ENCODE data around the gene CUX1. TPM values are rescaled to one million over a fixed set of nuclear protein-coding genes. Genes with fewer than 3 reads are reported as not detected.

The CUX1 gene
- total RNA-seq, 4 donors from 2014 or later: 42.8 to 59.0 (median 47.4) TPM

- no peak for TF ChIP-seq CTCF (IDR thresholded peaks at IDR 0.05; ENCODE audit: low read depth)
Measured at GRCh38 chr7:102185796-102186195, 368.4 kb downstream of the CUX1 start.

GRCh38 chr7:102186306-102186705 lies 368.9 kb downstream of the CUX1 start:
- TF ChIP-seq CTCF (IDR thresholded peaks at IDR 0.05; ENCODE audit: low read depth): no peak

GRCh38 chr7:102188746-102189145 lies 371.3 kb downstream of the CUX1 start:
- no peak for TF ChIP-seq CTCF (IDR thresholded peaks at IDR 0.05; ENCODE audit: low read depth)

- no peak for TF ChIP-seq CTCF (IDR thresholded peaks at IDR 0.05; ENCODE audit: low read depth)
Measured at GRCh38 chr7:102189756-102190155, 372.3 kb downstream of the CUX1 start.

GRCh38 chr7:102190776-102191350 lies 373.4 kb downstream of the CUX1 start:
- TF ChIP-seq CTCF (IDR thresholded peaks at IDR 0.05; ENCODE audit: low read depth): no peak

GRCh38 chr7:102191556-102192379 lies 374.3 kb downstream of the CUX1 start:
- TF ChIP-seq CTCF (IDR thresholded peaks at IDR 0.05; ENCODE audit: low read depth): no peak

- TF ChIP-seq CTCF (IDR thresholded peaks at IDR 0.05; ENCODE audit: low read depth): no peak
Measured at GRCh38 chr7:102192790-102193189, 375.4 kb downstream of the CUX1 start.

Data from subcutaneous adipose tissue (tissue), 4 donors.